CD4-positive, alpha-beta T cell (primary cell): ENCODE results near the gene NDUFA1. TPM values are rescaled to one million over a fixed set of nuclear protein-coding genes. Genes with fewer than 3 reads are reported as not detected.

ENCODE experiments used
- ATAC-seq: fragments of 200-7000 bp; cut with Tn5 transposase; one replicate; pipeline ENCODE4 v1.10.0; 2022; ENCODE audit warnings: mild to moderate bottlenecking; ENCODE audit not compliant: poor library complexity
- CTCF ChIA-PET: fragments of 350-600 bp; sonication (Branson Sonifier 250); formaldehyde crosslinking; loops from one replicate; lab custom pipeline; 2021; ENCODE audit warnings: antibody characterized with exemption, inconsistent platforms; lab: Charles Lee
- POLR2A ChIA-PET: fragments of 350-600 bp; sonication (Branson Sonifier 250); formaldehyde crosslinking; loops from one replicate; lab custom pipeline; 2021; ENCODE audit warnings: antibody characterized with exemption, inconsistent platforms; lab: Charles Lee
- DNase-seq, 14 experiments: peaks; one replicate each; pipeline ENCODE4 v3.0.0-alpha.2; 2013 to 2020; ENCODE audit warnings: mixed read lengths in 2 of 14
- H3K27ac ChIP-seq, 2 donors: one replicate each; pipeline versions ENCODE4 v1.5.1 to v1.7.0; 2013; ENCODE audit warnings: low read length in 2 of 2, low read depth in 1 of 2, mild to moderate bottlenecking in 1 of 2
- H3K27me3 ChIP-seq, 2 experiments: 1 replicate in 1 of 2; 2 replicates in 1 of 2; pipeline versions ENCODE4 v1.6.1 to v1.7.0; 2013; ENCODE audit warnings: low read length in 2 of 2, control low read depth in 1 of 2, mild to moderate bottlenecking in 1 of 2, moderate library complexity in 1 of 2; ENCODE audit not compliant: insufficient read depth in 2 of 2, control insufficient read depth in 1 of 2
- H3K36me3 ChIP-seq: one replicate; pipeline ENCODE4 v1.6.1; 2013; ENCODE audit warnings: low read length, control low read depth; ENCODE audit not compliant: insufficient read depth
- H3K4me1 ChIP-seq: one replicate; pipeline ENCODE4 v1.6.1; 2013; ENCODE audit warnings: low read length, control low read depth; ENCODE audit not compliant: insufficient read depth
- H3K4me3 ChIP-seq: one replicate; pipeline ENCODE4 v1.5.1; 2013; ENCODE audit warnings: mild to moderate bottlenecking, low read length, moderate library complexity
- H3K9me3 ChIP-seq, 2 experiments: 1 replicate in 1 of 2; 2 replicates in 1 of 2; pipeline versions ENCODE4 v1.6.1 to v1.7.0; 2013; ENCODE audit warnings: low read length in 2 of 2, mild to moderate bottlenecking in 2 of 2, control low read depth in 1 of 2, moderate library complexity in 1 of 2; ENCODE audit not compliant: control insufficient read depth in 1 of 2, insufficient read depth in 1 of 2
- H3K27ac Mint-ChIP-seq: one replicate; pipeline ENCODE4 v1.8.0; 2020; ENCODE audit warnings: mixed read lengths
- H3K27me3 Mint-ChIP-seq: one replicate; pipeline ENCODE4 v1.8.0; 2021; ENCODE audit warnings: mixed read lengths
- H3K36me3 Mint-ChIP-seq: one replicate; pipeline ENCODE4 v1.8.0; 2021; ENCODE audit warnings: low read depth, mixed read lengths
- H3K4me1 Mint-ChIP-seq: one replicate; pipeline ENCODE4 v1.8.0; 2021; ENCODE audit warnings: low read depth, mixed read lengths
- H3K4me3 Mint-ChIP-seq: one replicate; pipeline ENCODE4 v1.8.0; 2020; ENCODE audit warnings: mild to moderate bottlenecking, mixed read lengths
- H3K9me3 Mint-ChIP-seq: one replicate; pipeline ENCODE4 v1.8.0; 2020; ENCODE audit warnings: mixed read lengths
- intact Hi-C, 2 experiments: fragments of 100-400 bp; cut with DNase I in 1 of 2; cut with micrococcal nuclease in 1 of 2; formaldehyde crosslinking; loops; one replicate each; pipeline versions ENCODE4 v1.15.1 to v1.9.0; 2023 to 2025; cut with DNase I, micrococcal nuclease
- total RNA-seq, 174 experiments: library from RNA in 2 of 174; stranded (reverse) in 2 of 174; gene quantifications; one replicate each; pipeline ENCODE4 v1.2.3 and lab custom pipeline; 2021 to 2026
- TF ChIP-seq, protein P1 (sequence below): fragments of 200-600 bp; IDR thresholded peaks from one replicate; pipeline ENCODE4 v1.8.0; 2022; ENCODE audit warnings: antibody characterized with exemption, mild to moderate bottlenecking

NDUFA1 gene
- total RNA-seq, 2 experiments from 2014 or later = 45.4 to 46.2 TPM

DNA sequence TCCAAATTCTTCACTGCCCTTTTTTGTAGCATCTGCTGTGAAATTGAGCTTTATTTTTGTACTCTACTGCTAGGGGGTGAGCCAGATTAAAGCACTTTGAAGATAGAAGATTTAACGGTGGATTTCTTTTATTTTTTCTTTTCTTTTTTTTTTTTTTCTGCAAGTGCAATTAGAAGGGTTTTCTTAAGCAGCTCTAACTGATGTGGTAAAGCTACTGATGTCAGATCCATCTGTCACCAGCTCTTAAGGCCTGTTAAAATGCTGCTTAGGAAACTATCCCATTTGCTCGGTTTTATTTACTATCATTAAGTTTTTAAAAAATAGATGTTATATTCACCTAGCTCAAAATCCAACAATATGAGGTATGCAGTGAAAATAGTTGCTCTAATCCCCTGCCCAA, 7.1 kb downstream of the NDUFA1 start:
- H3K9me3 Mint-ChIP-seq = no peaks in the 10 kb centered on the region
- intact Hi-C loops = loop anchor here in 1 of 2 experiments (5.0 to 10.0 kb wide), 3 partner anchors 36 to 406 kb away; partner anchors contain the start of gene UBE2A

DNA sequence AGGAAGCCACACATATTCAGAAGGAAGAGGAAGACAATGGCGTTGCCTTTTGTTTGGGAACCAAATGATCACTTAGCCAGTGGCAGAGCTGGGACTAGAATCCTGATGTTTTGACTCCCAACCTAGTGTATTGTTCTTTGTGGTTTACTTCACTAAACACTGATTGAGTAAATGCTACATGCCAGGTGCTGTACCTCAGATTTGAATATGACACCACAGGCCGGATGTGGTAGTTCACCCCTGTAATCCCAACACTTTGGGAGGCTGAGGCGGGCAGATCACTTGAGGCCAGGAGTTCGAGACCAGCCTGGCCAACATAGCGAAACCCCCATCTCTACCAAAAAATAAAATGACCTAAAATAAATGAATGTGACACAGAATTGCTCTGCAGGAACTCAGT, 8.4 kb downstream of the NDUFA1 start:
- Mint-ChIP-seq H3K36me3 (peaks cover 23% of the 10 kb centered on the region), H3K4me1 (peaks cover 20% of the 10 kb centered on the region)
- POLR2A ChIA-PET = interaction anchor here (1.3 to 2.3 kb wide), 2 partner anchors 10 to 27 kb away, joined by 3 to 13 read pairs; partner anchors contain the start of gene UPF3B

More for the DNA sequence above, 7.1 kb downstream of the NDUFA1 start:
- ATAC-seq = peak; percentile 50
- TF ChIP-seq, protein P1, sequence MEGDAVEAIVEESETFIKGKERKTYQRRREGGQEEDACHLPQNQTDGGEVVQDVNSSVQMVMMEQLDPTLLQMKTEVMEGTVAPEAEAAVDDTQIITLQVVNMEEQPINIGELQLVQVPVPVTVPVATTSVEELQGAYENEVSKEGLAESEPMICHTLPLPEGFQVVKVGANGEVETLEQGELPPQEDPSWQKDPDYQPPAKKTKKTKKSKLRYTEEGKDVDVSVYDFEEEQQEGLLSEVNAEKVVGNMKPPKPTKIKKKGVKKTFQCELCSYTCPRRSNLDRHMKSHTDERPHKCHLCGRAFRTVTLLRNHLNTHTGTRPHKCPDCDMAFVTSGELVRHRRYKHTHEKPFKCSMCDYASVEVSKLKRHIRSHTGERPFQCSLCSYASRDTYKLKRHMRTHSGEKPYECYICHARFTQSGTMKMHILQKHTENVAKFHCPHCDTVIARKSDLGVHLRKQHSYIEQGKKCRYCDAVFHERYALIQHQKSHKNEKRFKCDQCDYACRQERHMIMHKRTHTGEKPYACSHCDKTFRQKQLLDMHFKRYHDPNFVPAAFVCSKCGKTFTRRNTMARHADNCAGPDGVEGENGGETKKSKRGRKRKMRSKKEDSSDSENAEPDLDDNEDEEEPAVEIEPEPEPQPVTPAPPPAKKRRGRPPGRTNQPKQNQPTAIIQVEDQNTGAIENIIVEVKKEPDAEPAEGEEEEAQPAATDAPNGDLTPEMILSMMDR = no peak
- Mint-ChIP-seq H3K4me1 (peaks cover 20% of the 10 kb centered on the region), H3K36me3 (peaks cover 26% of the 10 kb centered on the region), H3K4me3 (no peak overlapping the region), H3K27ac (peak overlapping the region; percentile 34), H3K27me3 (no peaks in the 10 kb centered on the region)
- no peak for DNase-seq
- Histone ChIP-seq H3K27me3 (no peaks in the 10 kb centered on the region), H3K36me3 (peaks cover 28% of the 10 kb centered on the region), H3K4me1 (no peaks in the 10 kb centered on the region), H3K9me3 (no peaks in the 10 kb centered on the region), H3K4me3 (no peak overlapping the region), H3K27ac (no peak overlapping the region)
- ChIA-PET CTCF (interaction anchor here (0.8 to 0.9 kb wide), 2 partner anchors 9 to 26 kb away, joined by 3 read pairs; no protein-coding TSS in a partner anchor), POLR2A (interaction anchor here (0.6 to 2.3 kb wide), 4 partner anchors 8 to 149 kb away, joined by 3 to 13 read pairs (median 3); partner anchors contain the start of genes RPL39 and UPF3B)

DNA sequence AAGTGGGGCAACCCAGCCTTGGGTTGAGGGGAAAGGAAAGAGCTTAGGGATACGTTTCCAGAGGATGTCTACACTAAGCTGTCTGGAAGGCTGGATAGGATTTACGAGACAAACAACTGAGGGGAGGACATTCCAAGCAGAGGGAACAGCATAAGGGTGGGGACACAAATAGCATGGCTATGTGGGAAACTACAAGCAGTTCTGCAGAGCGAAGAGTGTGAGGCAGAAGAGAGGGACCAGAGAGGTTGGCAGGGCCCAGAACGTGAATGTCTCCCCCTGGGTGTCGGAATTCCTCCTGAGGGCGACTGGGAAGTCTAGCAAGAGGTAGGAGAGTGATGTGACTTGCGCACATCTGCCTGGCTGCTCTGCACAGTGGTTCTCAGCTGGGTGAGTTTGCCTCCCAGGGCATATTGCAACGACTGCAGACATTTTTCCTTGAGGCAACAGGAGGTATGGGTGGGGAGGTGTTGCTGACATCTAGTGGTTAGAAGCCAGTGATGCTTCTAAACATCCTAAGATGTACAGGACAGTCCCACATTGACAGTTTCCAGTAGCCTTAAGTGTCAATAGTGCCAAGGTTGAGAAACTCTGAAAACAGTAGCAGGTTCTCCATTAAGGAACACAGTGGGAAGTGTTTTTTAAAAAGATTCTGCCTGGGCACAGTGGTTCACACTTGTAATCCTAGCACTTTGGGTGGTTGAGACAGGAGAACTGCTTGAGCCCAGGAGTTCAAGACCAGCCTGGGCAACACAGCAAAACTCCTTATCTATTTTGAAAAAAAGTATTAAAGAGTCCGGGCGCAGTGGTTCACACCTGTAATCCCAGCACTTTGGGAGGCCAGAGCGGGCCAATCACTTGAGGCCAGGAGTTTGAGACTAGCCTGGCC, 9.2 kb downstream of the NDUFA1 start:
- H3K9me3 ChIP-seq = no peaks in the 10 kb centered on the region
- peak in 8 of 14 experiments; percentile 4 to 76 (median 25) for DNase-seq
- no peak overlapping the region for H3K4me3 ChIP-seq
- no peak overlapping the region for H3K27ac ChIP-seq
- CTCF ChIA-PET = interaction anchor here (1.1 to 1.3 kb wide), 2 partner anchors 28 to 365 kb away, joined by 3 read pairs; partner anchors contain the start of gene UPF3B
- no peaks in the 10 kb centered on the region for H3K27me3 Mint-ChIP-seq
- peak overlapping the region; percentile 69 for H3K27ac Mint-ChIP-seq
- H3K36me3 Mint-ChIP-seq = peaks cover 23% of the 10 kb centered on the region
- no peak overlapping the region for H3K4me3 Mint-ChIP-seq
- no peaks in the 10 kb centered on the region for H3K27me3 ChIP-seq
- intact Hi-C loops = loop anchor here (2.0 kb wide), 2 partner anchors 90 to 364 kb away; partner anchors contain the start of gene RPL39 (in 1 of the 2)
- TF ChIP-seq, protein P1 = peak; percentile 48
- peaks cover 20% of the 10 kb centered on the region for H3K4me1 Mint-ChIP-seq
- H3K4me1 ChIP-seq = no peaks in the 10 kb centered on the region
- no peaks in the 10 kb centered on the region for H3K9me3 Mint-ChIP-seq
- POLR2A ChIA-PET = no interaction called here
- peak; percentile 90 for ATAC-seq
- peaks cover 16% of the 10 kb centered on the region for H3K36me3 ChIP-seq

More for the DNA sequence above, 8.4 kb downstream of the NDUFA1 start:
- TF ChIP-seq, protein P1 = no peak
- no peak overlapping the region for H3K4me3 Mint-ChIP-seq
- intact Hi-C loops = loop anchor here (2.0 kb wide), 2 partner anchors 89 to 363 kb away; partner anchors contain the start of gene RPL39 (in 1 of the 2)
- Histone ChIP-seq H3K27ac (no peak overlapping the region), H3K9me3 (no peaks in the 10 kb centered on the region), H3K36me3 (peaks cover 20% of the 10 kb centered on the region), H3K27me3 (no peaks in the 10 kb centered on the region), H3K4me3 (no peak overlapping the region), H3K4me1 (no peaks in the 10 kb centered on the region)
- H3K9me3 Mint-ChIP-seq = no peaks in the 10 kb centered on the region
- DNase-seq = peak in 2 of 14 experiments; percentile 19 to 54
- H3K27ac Mint-ChIP-seq = peak overlapping the region; percentile 69
- CTCF ChIA-PET = interaction anchor here (1.1 to 1.3 kb wide), 2 partner anchors 27 to 364 kb away, joined by 3 read pairs; partner anchors contain the start of gene UPF3B
- ATAC-seq = no peak
- H3K27me3 Mint-ChIP-seq = no peaks in the 10 kb centered on the region
